ENCODE measurements around the gene TBCD.
"Not testable (repeated sequence)": the region's sequence is repeated elsewhere in the genome, so short reads cannot be mapped to it uniquely, and the experiment has no call there.

Gene TBCD

GRCh38 chr17:82960419-82961271 lies 208.8 kb downstream of the TBCD start:
- no peak for DNase-seq

GRCh38 chr17:82961366-82962162 lies 209.7 kb downstream of the TBCD start:
- no peak for DNase-seq

GRCh38 chr17:82962163-82962720 lies 210.4 kb downstream of the TBCD start:
- no peak for DNase-seq

- no peak for DNase-seq
Measured at GRCh38 chr17:82963104-82963950, 211.5 kb downstream of the TBCD start.

- DNase-seq: not testable (repeated sequence)
Measured at GRCh38 chr17:82964451-82964850, 212.6 kb downstream of the TBCD start.

- no peak for DNase-seq
Measured at GRCh38 chr17:82964851-82965341, 213.0 kb downstream of the TBCD start.

DNA sequence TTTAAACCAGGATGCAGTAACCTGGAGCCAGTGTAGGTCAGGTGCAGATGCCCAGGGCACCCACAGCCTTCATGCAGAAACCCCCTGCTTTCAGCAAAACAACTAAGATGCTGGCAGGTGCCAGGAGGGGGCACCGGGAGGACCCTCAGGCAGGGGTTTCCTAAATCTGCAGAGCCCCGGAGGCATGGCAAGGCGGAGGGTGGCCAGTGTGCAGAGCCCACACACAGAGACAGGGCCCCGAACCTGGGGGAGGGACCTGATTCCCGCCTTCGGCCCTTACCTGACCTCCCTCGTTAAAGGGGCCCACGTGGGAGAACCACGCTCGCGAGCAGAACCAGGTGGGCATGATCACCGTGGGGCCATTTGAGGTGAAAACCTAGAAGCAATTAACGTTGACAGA lies 213.5 kb downstream of the TBCD start:
- DNase-seq: no peak

GRCh38 chr17:82966415-82966814 lies 214.6 kb downstream of the TBCD start:
- DNase-seq: no peak

GRCh38 chr17:82967268-82968032 lies 215.6 kb downstream of the TBCD start:
- no peak for DNase-seq

DNA sequence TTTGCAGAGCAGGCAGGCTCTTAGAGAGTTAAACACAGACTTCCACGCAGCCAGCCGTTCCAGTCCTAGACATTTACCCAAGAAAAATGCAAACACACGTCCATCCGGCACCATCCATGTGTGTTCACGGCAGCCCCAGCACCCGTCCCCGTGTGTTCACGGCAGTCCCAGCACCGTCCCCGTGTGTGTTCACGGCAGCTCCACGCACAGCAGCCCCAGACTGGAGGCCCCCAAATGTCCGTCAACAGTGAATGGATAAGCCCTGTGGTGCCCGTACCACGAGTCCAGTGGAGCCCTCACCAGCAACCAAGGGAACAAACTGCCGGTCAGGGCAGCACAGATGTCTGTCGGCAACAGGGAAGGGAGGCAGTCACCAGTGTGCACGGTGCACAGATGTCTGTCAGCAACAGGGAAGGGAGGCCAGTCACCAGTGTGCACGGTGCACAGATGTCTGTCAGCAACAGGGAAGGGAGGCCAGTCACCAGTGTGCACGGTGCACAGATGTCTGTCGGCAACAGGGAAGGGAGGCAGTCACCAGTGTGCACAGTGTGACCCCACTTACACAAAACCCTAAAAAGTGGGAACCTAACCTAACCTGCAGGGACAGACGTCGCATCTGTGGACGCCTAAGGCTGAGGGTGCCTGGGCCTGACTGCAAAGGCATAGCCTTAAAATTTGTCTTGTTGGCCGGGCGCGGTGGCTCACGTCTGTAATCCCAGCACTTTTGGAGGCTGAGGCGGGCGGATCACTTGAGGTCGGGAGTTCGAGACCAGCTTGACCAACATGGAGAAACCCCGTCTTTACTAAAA lies 216.4 kb downstream of the TBCD start:
- DNase-seq: not testable (repeated sequence)

GRCh38 chr17:82970067-82970466 lies 218.2 kb downstream of the TBCD start:
- DNase-seq: no peak

GRCh38 chr17:82970818-82971590 lies 219.1 kb downstream of the TBCD start:
- no peak for DNase-seq

DNA sequence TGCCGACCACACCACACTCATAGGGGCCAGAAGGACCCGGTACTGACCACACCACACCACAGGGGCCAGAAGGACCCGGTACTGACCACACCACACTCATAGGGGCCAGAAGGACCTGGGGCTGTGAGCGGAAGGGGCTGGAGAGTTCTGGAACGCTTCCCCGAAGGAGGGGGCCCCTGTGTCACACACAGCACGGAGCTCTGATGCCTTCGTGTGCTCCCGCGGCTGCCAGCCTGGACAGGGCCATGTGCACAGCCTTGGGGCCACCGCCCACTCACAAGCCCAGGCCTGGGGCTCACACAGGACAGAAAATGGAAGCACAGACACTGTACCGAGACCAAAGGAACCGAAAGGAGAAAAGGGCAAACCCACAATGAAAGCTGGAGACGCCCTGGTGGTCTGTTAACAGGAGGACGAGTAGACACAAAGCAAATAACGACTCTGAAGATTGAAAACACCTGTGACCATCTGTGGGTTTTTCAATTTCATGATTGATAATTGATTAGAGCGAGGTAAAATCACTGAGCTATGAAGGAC lies 221.0 kb downstream of the TBCD start:
- DNase-seq: no peak

DNA sequence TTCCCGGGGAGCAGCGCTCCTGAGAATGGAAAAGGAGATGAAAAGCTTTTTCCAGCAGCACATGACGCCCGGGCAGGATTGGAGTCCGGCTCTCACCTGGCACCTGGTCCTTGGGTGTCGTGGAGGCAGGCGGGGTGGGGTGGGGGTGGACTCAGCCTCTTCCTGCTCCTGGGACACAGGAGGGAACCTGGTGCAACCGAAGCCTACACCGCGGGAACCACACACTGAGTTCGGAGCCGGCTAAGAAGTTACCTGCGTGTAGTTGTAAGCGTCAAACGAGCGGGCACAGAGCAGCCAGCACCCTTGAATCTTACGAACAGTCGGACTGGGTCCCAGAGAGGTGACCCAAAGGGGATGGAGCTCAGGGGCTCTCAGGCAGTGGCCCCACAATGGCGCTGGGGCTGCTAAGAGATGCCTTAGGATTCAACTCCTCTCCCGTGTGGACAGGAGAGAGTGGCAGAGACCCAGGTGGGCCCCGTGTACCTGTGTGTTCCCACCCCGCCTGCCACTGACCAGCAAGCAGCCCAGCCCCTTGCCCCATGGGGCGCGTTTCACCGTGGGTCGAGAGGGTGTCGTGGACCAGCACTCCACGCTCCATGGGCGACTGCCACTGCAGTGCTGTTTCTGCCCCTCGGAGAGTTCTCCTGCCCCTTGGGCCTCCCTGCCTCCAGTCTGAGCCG lies 221.7 kb downstream of the TBCD start:
- DNase-seq: no peak

- DNase-seq: no peak
Measured at GRCh38 chr17:82974136-82974952, 222.5 kb downstream of the TBCD start.

GRCh38 chr17:82976982-82977488 lies 225.2 kb downstream of the TBCD start:
- no peak for DNase-seq

DNA sequence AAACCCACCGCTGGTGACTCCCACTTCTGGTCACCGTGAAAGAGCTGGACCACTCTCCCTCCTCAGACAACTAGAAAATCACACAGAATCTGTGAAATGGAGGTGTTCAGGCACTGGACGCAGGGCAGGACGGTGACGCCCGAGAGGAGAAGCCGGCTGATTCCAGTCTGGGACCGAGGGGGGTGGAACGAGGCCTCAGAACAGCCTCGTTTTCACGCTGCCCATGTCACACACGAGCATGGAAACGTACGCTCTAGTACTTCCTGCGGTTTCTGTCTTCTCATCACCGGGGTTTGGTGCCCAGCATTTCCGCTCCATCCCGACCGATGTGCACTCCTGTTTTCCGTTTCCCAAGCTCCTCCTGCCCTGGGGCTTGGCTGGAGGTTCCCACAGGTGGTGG lies 225.7 kb downstream of the TBCD start:
- DNase-seq: no peak

- DNase-seq: no peak
Measured at GRCh38 chr17:82978765-82979349, 227.0 kb downstream of the TBCD start.

All from NCI-H1417 treated with DMSO at 0.1 percent for 48 hours (cell line).